AG04449 (cell line): ENCODE results near the gene ZNF512.

Source experiments
- CTCF ChIA-PET: fragments of 350-600 bp; formaldehyde crosslinking; extraction: SDS; loops from one replicate; lab custom pipeline; 2021; ENCODE audit warnings: antibody characterized with exemption; lab: Yijun Ruan, JAX
- POLR2A ChIA-PET: fragments of 400-600, 350-600 bp; formaldehyde crosslinking; extraction: SDS; loops from one replicate; lab custom pipeline; 2020; ENCODE audit warnings: antibody characterized with exemption, inconsistent platforms; lab: Yijun Ruan, JAX
- DNase-seq: peaks from one replicate; pipeline ENCODE4 v3.0.0-alpha.2; 2010; ENCODE audit warnings: low read depth, low spot score
- H3K4me3 ChIP-seq: 2 replicates; pipeline ENCODE4 v1.5.1; 2011; ENCODE audit warnings: low read depth, mild to moderate bottlenecking, control low read depth, low read length
- TF ChIP-seq, protein P1 (sequence below): IDR thresholded peaks from one replicate; pipeline ENCODE4 v1.5.1; 2011; ENCODE audit warnings: mild to moderate bottlenecking, moderate library complexity, low read length, control low read depth, inconsistent platforms; ENCODE audit not compliant: insufficient read depth; ENCODE audit errors: missing control alignments

ZNF512 gene

GRCh38 chr2:27569398-27569797 is 13.4 kb upstream of the ZNF512 start:
- ChIA-PET POLR2A (no interaction called here), CTCF (interaction anchor here (1.0 kb wide), 1 partner anchor 11 kb away, joined by 3 read pairs; no protein-coding TSS in a partner anchor)
- TF ChIP-seq, protein P1, sequence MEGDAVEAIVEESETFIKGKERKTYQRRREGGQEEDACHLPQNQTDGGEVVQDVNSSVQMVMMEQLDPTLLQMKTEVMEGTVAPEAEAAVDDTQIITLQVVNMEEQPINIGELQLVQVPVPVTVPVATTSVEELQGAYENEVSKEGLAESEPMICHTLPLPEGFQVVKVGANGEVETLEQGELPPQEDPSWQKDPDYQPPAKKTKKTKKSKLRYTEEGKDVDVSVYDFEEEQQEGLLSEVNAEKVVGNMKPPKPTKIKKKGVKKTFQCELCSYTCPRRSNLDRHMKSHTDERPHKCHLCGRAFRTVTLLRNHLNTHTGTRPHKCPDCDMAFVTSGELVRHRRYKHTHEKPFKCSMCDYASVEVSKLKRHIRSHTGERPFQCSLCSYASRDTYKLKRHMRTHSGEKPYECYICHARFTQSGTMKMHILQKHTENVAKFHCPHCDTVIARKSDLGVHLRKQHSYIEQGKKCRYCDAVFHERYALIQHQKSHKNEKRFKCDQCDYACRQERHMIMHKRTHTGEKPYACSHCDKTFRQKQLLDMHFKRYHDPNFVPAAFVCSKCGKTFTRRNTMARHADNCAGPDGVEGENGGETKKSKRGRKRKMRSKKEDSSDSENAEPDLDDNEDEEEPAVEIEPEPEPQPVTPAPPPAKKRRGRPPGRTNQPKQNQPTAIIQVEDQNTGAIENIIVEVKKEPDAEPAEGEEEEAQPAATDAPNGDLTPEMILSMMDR, result no peak
- no peak overlapping the region for H3K4me3 ChIP-seq
- DNase-seq, result no peak

- TF ChIP-seq, protein P1, result no peak
- CTCF ChIA-PET, result no interaction called here
- DNase-seq, result no peak
- no peak overlapping the region for H3K4me3 ChIP-seq
- POLR2A ChIA-PET, result no interaction called here
Observed at GRCh38 chr2:27571197-27571596, 11.6 kb upstream of the ZNF512 start.

DNA sequence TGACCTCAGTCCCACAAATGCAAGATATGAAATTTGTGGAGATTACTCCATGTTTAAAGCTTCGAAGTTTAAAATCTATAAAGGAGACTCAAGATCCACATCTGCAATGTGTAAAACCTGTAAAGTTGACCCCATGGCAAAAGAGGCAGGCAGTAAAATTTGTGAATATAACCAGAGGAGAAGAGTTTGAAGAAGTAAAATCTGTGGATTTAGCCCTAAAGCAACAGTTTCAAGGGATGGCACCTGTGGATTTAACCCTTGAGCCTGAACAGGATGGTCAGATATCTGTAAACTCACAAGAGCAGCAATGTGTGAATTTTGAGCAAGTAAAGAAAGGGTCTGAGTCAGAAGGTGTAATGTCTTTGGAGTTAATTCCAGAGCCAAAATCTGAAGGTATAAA is 11.2 kb upstream of the ZNF512 start:
- TF ChIP-seq, protein P1, result no peak
- no peak overlapping the region for H3K4me3 ChIP-seq
- CTCF ChIA-PET, result no interaction called here
- POLR2A ChIA-PET, result no interaction called here
- no peak for DNase-seq

DNA sequence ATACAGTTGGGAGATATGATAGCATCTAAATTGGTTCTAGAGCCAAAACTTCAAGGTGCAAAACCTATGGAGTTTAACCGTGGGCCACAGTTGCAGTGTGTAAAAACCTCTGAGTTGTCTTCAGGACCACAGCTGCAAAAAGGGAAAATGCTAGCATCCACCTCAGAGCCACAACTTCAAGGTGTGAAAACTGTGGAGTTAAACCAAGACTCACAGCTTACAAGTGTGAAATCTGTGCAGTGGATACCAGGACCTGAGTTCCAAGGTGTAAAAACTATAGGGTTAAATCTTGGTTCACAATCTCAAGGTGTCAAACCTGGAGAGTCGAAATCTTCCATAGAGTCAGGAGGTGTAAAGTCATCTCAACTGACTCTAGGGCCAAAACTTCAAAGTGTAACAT is 10.4 kb upstream of the ZNF512 start:
- ChIA-PET POLR2A (no interaction called here), CTCF (no interaction called here)
- TF ChIP-seq, protein P1, result no peak
- H3K4me3 ChIP-seq, result no peak overlapping the region
- DNase-seq, result no peak

DNA sequence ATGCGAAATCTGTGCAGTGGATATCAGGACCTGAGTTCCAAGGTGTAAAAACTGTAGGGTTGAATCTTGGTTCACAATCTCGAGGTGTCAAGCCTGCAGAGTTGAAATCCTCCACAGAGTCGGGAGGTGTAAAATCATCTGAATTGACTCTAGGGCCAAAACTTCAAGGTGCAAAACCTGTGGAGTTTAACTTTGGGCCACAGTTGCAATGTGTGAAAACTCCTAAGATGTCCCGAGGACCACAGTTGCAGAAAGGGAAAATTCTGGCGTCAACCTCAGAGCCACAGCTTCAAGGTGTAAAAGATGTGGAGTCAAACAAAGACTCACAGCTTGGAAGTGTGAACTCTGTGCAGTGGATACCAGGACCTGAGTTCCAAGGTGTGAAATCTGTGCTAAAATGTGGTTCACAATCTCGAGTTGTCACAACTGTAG is 9.8 kb upstream of the ZNF512 start:
- no peak for DNase-seq
- no peak overlapping the region for H3K4me3 ChIP-seq
- CTCF ChIA-PET, result no interaction called here
- TF ChIP-seq, protein P1, result no peak
- POLR2A ChIA-PET, result interaction anchor here (0.9 kb wide), 1 partner anchor 10 kb away, joined by 3 read pairs; the partner anchor contains the start of gene ZNF512

DNA sequence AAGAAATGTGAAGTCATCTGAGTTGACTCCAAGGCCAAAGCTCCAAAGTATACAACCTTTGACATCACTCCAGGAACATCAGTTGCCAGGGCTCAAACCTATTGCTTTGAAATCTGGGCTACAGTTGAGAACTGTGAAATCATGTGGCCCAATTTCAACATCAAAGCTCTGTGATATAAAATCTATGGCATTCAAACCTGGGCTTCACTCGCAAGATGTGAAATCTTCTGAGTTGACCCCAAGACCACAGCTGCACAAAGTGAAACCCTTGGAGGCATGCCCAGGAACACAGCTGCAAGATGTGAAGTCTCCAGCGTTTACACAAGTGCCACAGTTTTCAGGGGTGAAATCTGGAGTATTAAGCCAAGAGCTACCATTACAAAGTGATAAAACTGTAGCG is 9.4 kb upstream of the ZNF512 start:
- H3K4me3 ChIP-seq, result no peak overlapping the region
- ChIA-PET CTCF (no interaction called here), POLR2A (interaction anchor here (0.9 kb wide), 1 partner anchor 9 kb away, joined by 3 read pairs; the partner anchor contains the start of gene ZNF512)
- no peak for DNase-seq
- TF ChIP-seq, protein P1, result no peak
